Neuron (in vitro differentiated cells): ENCODE results near the gene ZNF692.

Source experiments
- H2AFZ ChIP-seq: one replicate; pipeline ENCODE4 v1.6.1; 2013; ENCODE audit warnings: low read depth, mild to moderate bottlenecking, inconsistent platforms, low read length, moderate library complexity
- H3K27me3 ChIP-seq: one replicate; pipeline ENCODE4 v1.6.1; 2013; ENCODE audit warnings: low read length; ENCODE audit not compliant: insufficient read depth
- H3K36me3 ChIP-seq: one replicate; pipeline ENCODE4 v1.6.1; 2013; ENCODE audit warnings: low read length; ENCODE audit not compliant: insufficient read depth
- H3K4me1 ChIP-seq: one replicate; pipeline ENCODE4 v1.6.1; 2013; ENCODE audit warnings: low read length; ENCODE audit not compliant: insufficient read depth
- H3K4me3 ChIP-seq: 2 replicates; pipeline ENCODE4 v1.5.1; 2013; ENCODE audit warnings: mild to moderate bottlenecking, low read length, moderate library complexity
- H3K9me3 ChIP-seq: one replicate; pipeline ENCODE4 v1.6.1; 2013; ENCODE audit warnings: low read length

ZNF692 gene

GRCh38 chr1:248850536-248851251 lies 8.2 kb downstream of the ZNF692 start:
- peaks cover 79% of the 10 kb centered on the region for H3K36me3 ChIP-seq

DNA sequence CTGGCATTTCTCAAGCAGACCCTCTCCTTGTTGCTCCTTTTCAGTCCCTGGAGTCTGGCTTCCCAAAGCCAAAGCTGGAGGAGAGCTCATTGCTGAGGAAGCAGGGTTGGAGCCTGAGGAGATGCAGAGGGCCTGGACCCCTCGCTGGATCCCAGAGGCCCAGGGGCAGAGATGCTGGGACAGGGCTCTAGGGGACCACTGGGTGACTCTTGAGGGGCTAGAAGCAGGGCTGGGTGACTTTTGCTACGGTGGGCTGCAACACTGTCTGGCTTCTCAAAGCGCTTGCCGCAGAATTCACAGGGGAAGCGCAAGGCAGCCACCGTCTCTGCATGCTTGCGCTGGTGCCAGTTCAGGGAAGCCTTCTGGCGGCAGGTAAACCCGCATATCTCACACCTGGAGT lies 8.8 kb downstream of the ZNF692 start:
- no peak overlapping the region for H2AFZ ChIP-seq
- no peaks in the 10 kb centered on the region for H3K4me1 ChIP-seq
- H3K4me3 ChIP-seq = no peak overlapping the region
- peaks cover 79% of the 10 kb centered on the region for H3K36me3 ChIP-seq
- H3K9me3 ChIP-seq = no peaks in the 10 kb centered on the region
- no peaks in the 10 kb centered on the region for H3K27me3 ChIP-seq

More at GRCh38 chr1:248850536-248851251, 8.2 kb downstream of the ZNF692 start:
- no peaks in the 10 kb centered on the region for H3K27me3 ChIP-seq
- H3K4me1 ChIP-seq = no peaks in the 10 kb centered on the region
- no peaks in the 10 kb centered on the region for H3K9me3 ChIP-seq
- no peak overlapping the region for H2AFZ ChIP-seq
- H3K4me3 ChIP-seq = no peak overlapping the region

DNA sequence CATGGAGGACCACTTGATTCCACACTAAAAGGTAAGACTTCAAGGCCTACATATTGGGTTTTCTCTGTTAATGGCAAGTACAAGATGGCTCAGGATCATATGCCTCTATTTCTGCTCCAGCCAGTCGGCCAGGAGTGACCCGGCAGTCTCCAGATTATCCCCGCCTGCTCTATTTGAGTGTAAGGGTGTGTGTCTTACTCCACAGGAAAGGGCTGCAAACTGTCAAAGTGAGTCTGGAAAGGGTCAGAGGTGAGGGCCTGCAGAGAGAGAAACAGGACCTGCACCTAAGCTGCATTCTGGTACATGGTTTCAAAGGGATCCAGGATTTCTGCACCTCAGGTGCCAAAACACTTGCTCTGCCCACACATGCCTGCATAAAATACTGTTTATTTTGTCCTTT lies 9.2 kb downstream of the ZNF692 start:
- Histone ChIP-seq H3K27me3 (no peaks in the 10 kb centered on the region), H3K36me3 (peaks cover 78% of the 10 kb centered on the region)

GRCh38 chr1:248849152-248849551 lies 9.7 kb downstream of the ZNF692 start:
- Histone ChIP-seq H3K4me1 (no peaks in the 10 kb centered on the region), H3K9me3 (no peaks in the 10 kb centered on the region), H2AFZ (no peak overlapping the region)

More for the DNA sequence above, 9.2 kb downstream of the ZNF692 start:
- Histone ChIP-seq H3K4me1 (no peaks in the 10 kb centered on the region), H3K4me3 (no peak overlapping the region), H2AFZ (no peak overlapping the region), H3K9me3 (no peaks in the 10 kb centered on the region)

GRCh38 chr1:248848602-248849001 lies 10.3 kb downstream of the ZNF692 start:
- no peak overlapping the region for H2AFZ ChIP-seq
- H3K9me3 ChIP-seq = no peaks in the 10 kb centered on the region
- H3K27me3 ChIP-seq = no peaks in the 10 kb centered on the region
- H3K36me3 ChIP-seq = peaks cover 74% of the 10 kb centered on the region
- no peaks in the 10 kb centered on the region for H3K4me1 ChIP-seq
- no peak overlapping the region for H3K4me3 ChIP-seq

More at GRCh38 chr1:248849152-248849551, 9.7 kb downstream of the ZNF692 start:
- no peak overlapping the region for H3K4me3 ChIP-seq
- H3K36me3 ChIP-seq = peaks cover 79% of the 10 kb centered on the region
- H3K27me3 ChIP-seq = no peaks in the 10 kb centered on the region

- Histone ChIP-seq H3K9me3 (no peaks in the 10 kb centered on the region), H3K36me3 (peaks cover 71% of the 10 kb centered on the region), H3K27me3 (no peaks in the 10 kb centered on the region), H3K4me1 (no peaks in the 10 kb centered on the region), H3K4me3 (no peak overlapping the region), H2AFZ (no peak overlapping the region)
Measured at GRCh38 chr1:248847956-248848561, 10.8 kb downstream of the ZNF692 start.

- Histone ChIP-seq H3K36me3 (peaks cover 71% of the 10 kb centered on the region), H3K9me3 (no peaks in the 10 kb centered on the region), H3K4me1 (no peaks in the 10 kb centered on the region), H3K27me3 (no peaks in the 10 kb centered on the region), H3K4me3 (no peak overlapping the region), H2AFZ (no peak overlapping the region)
Measured at GRCh38 chr1:248847181-248847955, 11.5 kb downstream of the ZNF692 start.

DNA sequence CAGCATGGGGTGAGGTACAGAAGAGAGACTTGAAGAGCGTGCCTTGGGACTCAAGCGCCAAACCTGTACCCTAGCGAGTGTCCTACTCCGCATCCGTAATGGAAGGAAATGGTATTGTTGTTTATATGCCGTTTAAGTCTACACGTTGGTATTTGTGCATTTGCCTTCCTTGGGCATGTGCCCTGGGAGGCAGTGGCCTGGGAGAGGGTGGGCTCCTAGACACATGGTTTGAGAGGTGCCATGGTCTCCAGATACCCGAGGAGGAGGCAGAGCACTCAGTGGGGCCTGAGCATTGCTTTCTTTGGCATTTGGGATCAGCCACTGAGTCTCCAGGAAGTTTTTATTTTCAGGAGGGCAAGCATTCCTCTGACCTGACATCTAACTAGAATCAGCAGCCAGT lies 14.4 kb downstream of the ZNF692 start:
- Histone ChIP-seq H3K4me3 (no peak overlapping the region), H2AFZ (no peak overlapping the region), H3K9me3 (no peaks in the 10 kb centered on the region), H3K27me3 (no peaks in the 10 kb centered on the region), H3K4me1 (peaks cover under 1% of the 10 kb centered on the region), H3K36me3 (peaks cover 56% of the 10 kb centered on the region)

DNA sequence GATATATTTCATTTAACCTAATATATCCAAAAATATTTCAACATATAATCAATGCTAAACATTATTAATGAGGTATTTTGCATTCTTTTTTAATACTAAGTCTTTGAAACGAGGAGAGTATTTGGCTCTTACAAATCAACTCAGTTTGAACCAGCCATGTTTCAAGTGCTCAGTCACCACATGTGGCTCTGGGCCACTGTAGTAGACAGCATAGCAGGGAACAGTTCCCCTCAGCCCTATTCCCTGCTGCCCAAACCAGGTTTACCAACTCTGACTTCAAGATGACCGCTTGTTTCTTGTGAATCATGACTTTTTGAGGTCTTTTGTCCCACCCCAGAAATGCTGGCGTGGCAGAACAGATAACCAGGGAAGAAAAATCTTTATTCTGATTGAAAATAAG lies 15.2 kb downstream of the ZNF692 start:
- no peaks in the 10 kb centered on the region for H3K27me3 ChIP-seq
- H2AFZ ChIP-seq = no peak overlapping the region
- peaks cover 4% of the 10 kb centered on the region for H3K4me1 ChIP-seq
- no peaks in the 10 kb centered on the region for H3K9me3 ChIP-seq
- H3K36me3 ChIP-seq = peaks cover 48% of the 10 kb centered on the region
- H3K4me3 ChIP-seq = no peak overlapping the region

- Histone ChIP-seq H3K9me3 (no peaks in the 10 kb centered on the region), H3K36me3 (peaks cover 39% of the 10 kb centered on the region), H3K4me3 (no peak overlapping the region), H3K27me3 (no peaks in the 10 kb centered on the region), H3K4me1 (peaks cover 4% of the 10 kb centered on the region), H2AFZ (no peak overlapping the region)
Measured at GRCh38 chr1:248842781-248843331, 16.0 kb downstream of the ZNF692 start.

- H3K9me3 ChIP-seq = no peaks in the 10 kb centered on the region
- peaks cover 11% of the 10 kb centered on the region for H3K4me1 ChIP-seq
- H3K4me3 ChIP-seq = no peak overlapping the region
- peaks cover 29% of the 10 kb centered on the region for H3K36me3 ChIP-seq
- H2AFZ ChIP-seq = no peak overlapping the region
- no peaks in the 10 kb centered on the region for H3K27me3 ChIP-seq
Measured at GRCh38 chr1:248841702-248842395, 17.0 kb downstream of the ZNF692 start.

DNA sequence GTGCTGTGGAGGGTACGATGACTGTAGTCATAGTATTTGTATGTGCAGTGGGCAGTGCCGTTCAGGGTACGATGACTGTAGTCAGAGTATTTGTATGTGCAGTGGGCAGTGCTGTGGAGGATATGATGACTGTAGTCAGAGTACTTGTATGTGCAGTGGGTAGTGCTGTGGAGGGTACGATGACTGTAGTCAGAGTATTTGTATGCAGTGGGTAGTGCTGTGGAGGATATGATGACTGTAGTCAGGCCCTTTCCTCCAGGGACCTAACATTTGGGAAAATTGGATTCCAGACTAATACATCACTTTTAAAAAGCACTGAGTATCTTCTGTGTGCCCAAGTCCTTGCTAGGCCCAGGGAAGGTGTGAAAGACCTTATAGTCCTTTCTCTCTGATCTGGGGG lies 17.9 kb downstream of the ZNF692 start:
- no peaks in the 10 kb centered on the region for H3K27me3 ChIP-seq
- H2AFZ ChIP-seq = no peak overlapping the region
- peaks cover 11% of the 10 kb centered on the region for H3K4me1 ChIP-seq
- H3K4me3 ChIP-seq = no peak overlapping the region
- no peaks in the 10 kb centered on the region for H3K9me3 ChIP-seq
- H3K36me3 ChIP-seq = peaks cover 20% of the 10 kb centered on the region
